MCF 10A (cell line): ENCODE measurements around the gene CBARP. TPM values are rescaled to one million over a fixed set of nuclear protein-coding genes. Genes with fewer than 3 reads are reported as not detected.
A peak's percentile ranks its signal among the peaks of the same experiment; 100 is the strongest.

Source experiments
- BruUV-seq: library from RNA; stranded (reverse); fragments of 400-500 nt; replicated peaks from 2 replicates; lab custom pipeline; 2021; lab: Mats Ljungman, UMichigan
- CTCF ChIA-PET: fragments of 300-600 bp; sonication (Branson Sonifier 250); formaldehyde crosslinking; extraction: SDS; loops from one replicate; lab custom pipeline; 2021; ENCODE audit warnings: antibody characterized with exemption, inconsistent platforms; lab: Yijun Ruan, JAX
- POLR2A ChIA-PET: fragments of 300-600, 350-650 bp; sonication (Branson Sonifier 250); formaldehyde crosslinking; extraction: SDS; loops from one replicate; lab custom pipeline; 2020; ENCODE audit warnings: antibody characterized with exemption, inconsistent platforms; lab: Yijun Ruan, JAX
- DNase-seq: peaks from one replicate; pipeline ENCODE4 v3.0.0-alpha.2; 2018; ENCODE audit not compliant: unreplicated experiment
- H3K27ac Mint-ChIP-seq: one replicate; pipeline ENCODE4 v1.8.0; 2022; ENCODE audit warnings: mild to moderate bottlenecking, low read depth, mixed read lengths; ENCODE audit not compliant: unreplicated experiment
- H3K27me3 Mint-ChIP-seq: one replicate; pipeline ENCODE4 v1.8.0; 2022; ENCODE audit warnings: mixed read lengths; ENCODE audit not compliant: insufficient read depth, unreplicated experiment
- H3K36me3 Mint-ChIP-seq: one replicate; pipeline ENCODE4 v1.8.0; 2022; ENCODE audit warnings: mild to moderate bottlenecking, moderate library complexity, mixed read lengths; ENCODE audit not compliant: insufficient read depth, unreplicated experiment
- H3K4me1 Mint-ChIP-seq: one replicate; pipeline ENCODE4 v1.8.0; 2022; ENCODE audit warnings: mixed read lengths; ENCODE audit not compliant: insufficient read depth, unreplicated experiment
- H3K4me3 Mint-ChIP-seq: one replicate; pipeline ENCODE4 v1.8.0; 2022; ENCODE audit warnings: mild to moderate bottlenecking, moderate library complexity, mixed read lengths; ENCODE audit not compliant: unreplicated experiment
- H3K9me3 Mint-ChIP-seq: one replicate; pipeline ENCODE4 v1.8.0; 2022; ENCODE audit warnings: mixed read lengths; ENCODE audit not compliant: unreplicated experiment
- intact Hi-C: fragments of 100-400 bp; cut with micrococcal nuclease; formaldehyde crosslinking; loops from 2 replicates; pipeline ENCODE4 v1.14.1; 2022
- total RNA-seq: library from RNA; stranded (reverse); gene quantifications from 2 replicates; pipeline ENCODE4 v1.2.3, GENCODE V29; 2022
- TF ChIP-seq, protein P1 (sequence below): fragments of 200-600 bp; IDR thresholded peaks from one replicate; pipeline ENCODE4 v1.8.0; 2022; ENCODE audit warnings: antibody characterized with exemption, mild to moderate bottlenecking; ENCODE audit not compliant: unreplicated experiment

Gene CBARP
- total RNA-seq, 1 experiment from 2014 or later, result 7.0 TPM

DNA sequence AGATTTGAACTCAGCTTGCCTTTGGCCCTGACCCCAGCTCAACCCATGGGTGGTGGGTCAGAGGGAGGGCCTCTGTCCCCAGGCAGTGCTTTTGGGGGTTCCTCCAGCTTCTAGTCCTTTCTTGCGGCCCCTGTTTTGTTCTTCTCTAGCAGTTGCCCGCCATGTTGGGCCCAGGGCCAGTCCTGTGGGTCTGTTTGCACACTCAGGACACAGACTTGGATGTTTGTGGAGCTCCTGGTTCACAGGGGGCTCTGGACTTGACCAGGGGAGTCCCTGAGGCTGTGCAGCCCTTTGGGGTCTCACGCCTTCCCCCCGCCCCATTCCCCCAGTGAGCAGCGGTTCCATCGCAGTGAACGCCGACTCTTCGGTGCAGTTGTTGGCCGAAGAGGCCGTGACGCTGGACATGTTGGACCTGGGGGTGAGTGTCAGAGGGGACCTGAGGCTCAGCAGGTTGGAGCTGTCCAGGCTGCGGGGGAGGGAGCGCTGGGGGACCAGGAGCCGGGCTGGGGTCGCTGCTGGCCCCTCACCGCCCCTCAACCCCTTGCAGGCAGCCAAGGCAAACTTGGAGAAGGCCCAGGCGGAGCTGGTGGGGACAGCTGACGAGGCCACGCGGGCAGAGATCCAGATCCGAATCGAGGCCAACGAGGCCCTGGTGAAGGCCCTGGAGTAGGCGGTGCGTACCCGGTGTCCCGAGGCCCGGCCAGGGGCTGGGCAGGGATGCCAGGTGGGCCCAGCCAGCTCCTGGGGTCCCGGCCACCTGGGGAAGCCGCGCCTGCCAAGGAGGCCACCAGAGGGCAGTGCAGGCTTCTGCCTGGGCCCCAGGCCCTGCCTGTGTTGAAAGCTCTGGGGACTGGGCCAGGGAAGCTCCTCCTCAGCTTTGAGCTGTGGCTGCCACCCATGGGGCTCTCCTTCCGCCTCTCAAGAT is 6.2 kb upstream of the CBARP start:
- POLR2A ChIA-PET, result interaction anchor here (0.6 to 8.2 kb wide), 18 partner anchors 9 to 204 kb away, joined by 3 to 240 read pairs (median 6); partner anchors contain the start of genes ABCA7, CIRBP and FAM174C
- H3K27me3 Mint-ChIP-seq, result no peaks in the 10 kb centered on the region
- CTCF ChIA-PET, result interaction anchor here (0.5 to 4.7 kb wide), 22 partner anchors 9 to 430 kb away, joined by 3 to 144 read pairs (median 5); partner anchors contain the start of gene CIRBP
- TF ChIP-seq, protein P1, sequence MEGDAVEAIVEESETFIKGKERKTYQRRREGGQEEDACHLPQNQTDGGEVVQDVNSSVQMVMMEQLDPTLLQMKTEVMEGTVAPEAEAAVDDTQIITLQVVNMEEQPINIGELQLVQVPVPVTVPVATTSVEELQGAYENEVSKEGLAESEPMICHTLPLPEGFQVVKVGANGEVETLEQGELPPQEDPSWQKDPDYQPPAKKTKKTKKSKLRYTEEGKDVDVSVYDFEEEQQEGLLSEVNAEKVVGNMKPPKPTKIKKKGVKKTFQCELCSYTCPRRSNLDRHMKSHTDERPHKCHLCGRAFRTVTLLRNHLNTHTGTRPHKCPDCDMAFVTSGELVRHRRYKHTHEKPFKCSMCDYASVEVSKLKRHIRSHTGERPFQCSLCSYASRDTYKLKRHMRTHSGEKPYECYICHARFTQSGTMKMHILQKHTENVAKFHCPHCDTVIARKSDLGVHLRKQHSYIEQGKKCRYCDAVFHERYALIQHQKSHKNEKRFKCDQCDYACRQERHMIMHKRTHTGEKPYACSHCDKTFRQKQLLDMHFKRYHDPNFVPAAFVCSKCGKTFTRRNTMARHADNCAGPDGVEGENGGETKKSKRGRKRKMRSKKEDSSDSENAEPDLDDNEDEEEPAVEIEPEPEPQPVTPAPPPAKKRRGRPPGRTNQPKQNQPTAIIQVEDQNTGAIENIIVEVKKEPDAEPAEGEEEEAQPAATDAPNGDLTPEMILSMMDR, result peak; percentile 98
- peaks cover 10% of the 10 kb centered on the region for H3K4me1 Mint-ChIP-seq
- H3K4me3 Mint-ChIP-seq, result peak overlapping the region; percentile 71
- intact Hi-C loops, result loop anchor here (1.0 kb wide), 1 partner anchor 22 kb away; no protein-coding TSS in a partner anchor
- no TSS peak for BruUV-seq
- H3K36me3 Mint-ChIP-seq, result peaks cover 19% of the 10 kb centered on the region
- peak; percentile 88 for DNase-seq
- H3K27ac Mint-ChIP-seq, result no peak overlapping the region
- H3K9me3 Mint-ChIP-seq, result no peaks in the 10 kb centered on the region

DNA sequence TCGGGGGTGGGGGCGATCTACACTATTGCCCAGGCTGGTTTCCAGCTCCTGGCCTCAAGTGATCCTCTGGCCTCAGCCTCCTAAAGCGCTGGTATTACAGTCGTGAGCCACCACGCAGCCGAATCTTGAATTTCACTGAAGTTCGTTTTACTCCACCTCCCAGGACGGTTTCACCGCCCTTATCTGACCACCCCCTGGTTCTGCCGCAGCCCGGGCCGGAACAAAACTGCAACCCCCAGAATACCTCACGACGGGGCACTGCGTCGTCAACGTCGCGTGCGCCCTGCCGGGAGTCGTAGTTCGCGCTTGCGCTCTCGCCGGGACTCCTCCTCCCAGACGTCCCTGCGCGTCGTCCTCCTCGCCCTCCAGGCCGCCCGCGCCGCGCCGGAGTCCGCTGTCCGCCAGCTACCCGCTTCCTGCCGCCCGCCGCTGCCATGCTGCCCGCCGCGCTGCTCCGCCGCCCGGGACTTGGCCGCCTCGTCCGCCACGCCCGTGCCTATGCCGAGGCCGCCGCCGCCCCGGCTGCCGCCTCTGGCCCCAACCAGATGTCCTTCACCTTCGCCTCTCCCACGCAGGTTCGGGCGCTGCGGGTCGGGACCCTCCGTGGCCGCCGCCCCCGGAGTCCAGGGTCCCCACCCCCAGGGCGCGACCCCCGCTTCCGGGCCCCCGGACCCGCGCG is 3.8 kb upstream of the CBARP start, which contains the start of gene ATP5F1D:
Gene ATP5F1D (plus strand): TSS at position 335 of the 679 bp plus-strand sequence. CDS start 100 bp downstream, at position 435.
- CTCF ChIA-PET, result interaction anchor here (0.6 to 2.3 kb wide), 8 partner anchors 24 to 222 kb away, joined by 3 to 14 read pairs (median 4); partner anchors contain the start of gene CIRBP
- BruUV-seq, result no TSS peak
- DNase-seq, result peak; percentile 93
- TF ChIP-seq, protein P1, result no peak
- POLR2A ChIA-PET, result interaction anchor here (0.6 to 8.2 kb wide), 13 partner anchors 11 to 215 kb away, joined by 3 to 240 read pairs (median 5); partner anchors contain the start of genes CIRBP, CNN2 and FAM174C
- Mint-ChIP-seq H3K27me3 (no peaks in the 10 kb centered on the region), H3K27ac (peak within 1 kb of the TSS; percentile 75), H3K4me1 (peaks cover 10% of the 10 kb centered on the region), H3K4me3 (peak within 1 kb of the TSS; percentile 71), H3K9me3 (no peaks in the 10 kb centered on the region), H3K36me3 (peaks cover 13% of the 10 kb centered on the region)
- intact Hi-C loops, result no loop called here

DNA sequence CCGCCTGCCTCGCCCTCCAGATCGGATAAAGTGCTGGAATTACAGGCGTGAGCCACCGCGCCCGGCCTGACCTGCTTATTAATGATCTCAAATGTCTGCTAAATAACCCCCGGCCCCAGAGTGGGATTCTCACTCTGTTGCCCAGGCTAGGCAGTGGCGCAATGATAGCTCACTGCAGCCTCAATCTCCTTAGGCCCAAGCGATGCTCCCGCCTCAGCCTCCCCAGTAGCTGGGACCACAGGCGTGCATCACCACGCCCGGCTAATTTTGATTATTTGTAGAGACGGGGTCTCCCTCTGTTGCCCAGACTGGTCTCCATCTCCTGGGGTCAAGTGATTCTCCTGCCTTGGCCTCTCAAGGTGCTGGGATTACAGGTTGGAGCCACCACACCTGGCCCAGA is 3.1 kb upstream of the CBARP start:
- intact Hi-C loops, result no loop called here
- ChIA-PET POLR2A (interaction anchor here (0.6 to 8.2 kb wide), 11 partner anchors 12 to 214 kb away, joined by 3 to 240 read pairs (median 4); partner anchors contain the start of genes CIRBP, CNN2 and FAM174C), CTCF (interaction anchor here (0.6 to 2.3 kb wide), 7 partner anchors 23 to 222 kb away, joined by 3 to 14 read pairs (median 4); no protein-coding TSS in a partner anchor)
- peak overlapping the region; percentile 71 for H3K4me3 Mint-ChIP-seq
- peaks cover 10% of the 10 kb centered on the region for H3K4me1 Mint-ChIP-seq
- TF ChIP-seq, protein P1, result no peak
- no peaks in the 10 kb centered on the region for H3K9me3 Mint-ChIP-seq
- no TSS peak for BruUV-seq
- DNase-seq, result no peak
- peaks cover 7% of the 10 kb centered on the region for H3K36me3 Mint-ChIP-seq
- no peaks in the 10 kb centered on the region for H3K27me3 Mint-ChIP-seq
- H3K27ac Mint-ChIP-seq, result peak overlapping the region; percentile 75
